ENCODE results near the gene IGF1.

Gene IGF1

GRCh38 chr12:102459314-102459713 lies 21.0 kb downstream of the IGF1 start:
- TF ChIP-seq EZH2phosphoT487 (IDR thresholded peaks at IDR 0.05; ENCODE audit: low read length) (no peak), EZH2 (optimal IDR thresholded peaks at IDR 0.05; ENCODE audit: low read depth, low read length) (no peak)
- TF ChIP-seq, protein P1, sequence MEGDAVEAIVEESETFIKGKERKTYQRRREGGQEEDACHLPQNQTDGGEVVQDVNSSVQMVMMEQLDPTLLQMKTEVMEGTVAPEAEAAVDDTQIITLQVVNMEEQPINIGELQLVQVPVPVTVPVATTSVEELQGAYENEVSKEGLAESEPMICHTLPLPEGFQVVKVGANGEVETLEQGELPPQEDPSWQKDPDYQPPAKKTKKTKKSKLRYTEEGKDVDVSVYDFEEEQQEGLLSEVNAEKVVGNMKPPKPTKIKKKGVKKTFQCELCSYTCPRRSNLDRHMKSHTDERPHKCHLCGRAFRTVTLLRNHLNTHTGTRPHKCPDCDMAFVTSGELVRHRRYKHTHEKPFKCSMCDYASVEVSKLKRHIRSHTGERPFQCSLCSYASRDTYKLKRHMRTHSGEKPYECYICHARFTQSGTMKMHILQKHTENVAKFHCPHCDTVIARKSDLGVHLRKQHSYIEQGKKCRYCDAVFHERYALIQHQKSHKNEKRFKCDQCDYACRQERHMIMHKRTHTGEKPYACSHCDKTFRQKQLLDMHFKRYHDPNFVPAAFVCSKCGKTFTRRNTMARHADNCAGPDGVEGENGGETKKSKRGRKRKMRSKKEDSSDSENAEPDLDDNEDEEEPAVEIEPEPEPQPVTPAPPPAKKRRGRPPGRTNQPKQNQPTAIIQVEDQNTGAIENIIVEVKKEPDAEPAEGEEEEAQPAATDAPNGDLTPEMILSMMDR (IDR thresholded peaks at IDR 0.05; ENCODE audit: low read length), result no peak
- no peaks in the 10 kb centered on the region for H3K9me3 ChIP-seq (replicated peaks; ENCODE audit: insufficient read depth, low read length)
- no peaks in the 10 kb centered on the region for H4K20me1 ChIP-seq (ENCODE audit: insufficient read depth, low read length)
- no peak overlapping the region for H3K27ac ChIP-seq (ENCODE audit: low read length)
- no peaks in the 10 kb centered on the region; the same call in 1 of the 2 replicates for H3K79me2 ChIP-seq (ENCODE audit: low read length)
- no peak overlapping the region for H3K4me2 ChIP-seq (ENCODE audit: low read depth, low read length)
- no peak overlapping the region for H3K4me3 ChIP-seq (ENCODE audit: low read length)
- H3K9ac ChIP-seq (ENCODE audit: low read length), result no peak overlapping the region
- H3K4me1 ChIP-seq (ENCODE audit: low read length), result no peaks in the 10 kb centered on the region
- DNase-seq, result no peak
- H3K27me3 ChIP-seq (replicated peaks; ENCODE audit: insufficient read depth, low read length), result no peaks in the 10 kb centered on the region
- no peak overlapping the region for H2AFZ ChIP-seq (ENCODE audit: low read length)
- no peaks in the 10 kb centered on the region for H3K36me3 ChIP-seq (replicated peaks; ENCODE audit: insufficient read depth, low read length)
- H3K9me2 ChIP-seq (replicated peaks; ENCODE audit: insufficient read depth, low read length), result no peaks in the 10 kb centered on the region
- H3F3A ChIP-seq (ENCODE audit: insufficient read depth, low read length), result no peaks in the 10 kb centered on the region

GRCh38 chr12:102454808-102455760 lies 25.3 kb downstream of the IGF1 start:
- H3K27me3 ChIP-seq (replicated peaks; ENCODE audit: insufficient read depth, low read length), result no peaks in the 10 kb centered on the region
- no peak overlapping the region for H3K27ac ChIP-seq (ENCODE audit: low read length)
- H3K9me3 ChIP-seq (replicated peaks; ENCODE audit: insufficient read depth, low read length), result no peaks in the 10 kb centered on the region
- DNase-seq, result no peak
- H3K9me2 ChIP-seq (replicated peaks; ENCODE audit: insufficient read depth, low read length), result no peaks in the 10 kb centered on the region
- no peak overlapping the region for H3K4me2 ChIP-seq (ENCODE audit: low read depth, low read length)
- H3K9ac ChIP-seq (ENCODE audit: low read length), result no peak overlapping the region
- no peaks in the 10 kb centered on the region for H4K20me1 ChIP-seq (ENCODE audit: insufficient read depth, low read length)
- no peak overlapping the region for H3K4me3 ChIP-seq (ENCODE audit: low read length)
- TF ChIP-seq, protein P1 (IDR thresholded peaks at IDR 0.05; ENCODE audit: low read length), result no peak
- no peak for TF ChIP-seq EZH2phosphoT487 (IDR thresholded peaks at IDR 0.05; ENCODE audit: low read length)
- no peak for TF ChIP-seq EZH2 (optimal IDR thresholded peaks at IDR 0.05; ENCODE audit: low read depth, low read length)
- H3F3A ChIP-seq (ENCODE audit: insufficient read depth, low read length), result no peaks in the 10 kb centered on the region
- no peaks in the 10 kb centered on the region for H3K4me1 ChIP-seq (ENCODE audit: low read length)
- H3K36me3 ChIP-seq (replicated peaks; ENCODE audit: insufficient read depth, low read length), result no peaks in the 10 kb centered on the region
- no peak overlapping the region for H2AFZ ChIP-seq (ENCODE audit: low read length)
- H3K79me2 ChIP-seq (ENCODE audit: low read length), result no peaks in the 10 kb centered on the region; the same call in 1 of the 2 replicates

DNA sequence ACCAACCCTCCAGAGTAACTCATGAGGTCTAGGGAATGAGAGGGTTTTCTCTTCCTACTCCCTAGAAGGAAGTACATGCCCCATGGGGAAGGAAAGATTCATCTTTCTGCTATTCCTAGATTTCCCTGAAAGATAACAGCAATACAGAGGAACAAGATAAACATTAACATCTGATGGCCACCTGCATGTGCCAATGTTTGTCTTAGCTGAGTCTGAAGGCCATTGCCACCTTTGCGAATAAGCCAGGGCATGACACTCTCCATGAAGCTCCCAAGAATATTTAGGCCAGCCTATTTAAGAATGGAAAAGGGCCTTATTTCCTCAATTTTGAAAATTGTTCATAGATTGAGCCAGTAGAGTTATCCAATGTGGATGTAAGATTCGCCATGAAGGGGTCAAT lies 26.0 kb downstream of the IGF1 start:
- no peaks in the 10 kb centered on the region for H3K36me3 ChIP-seq (replicated peaks; ENCODE audit: insufficient read depth, low read length)
- TF ChIP-seq EZH2 (optimal IDR thresholded peaks at IDR 0.05; ENCODE audit: low read depth, low read length) (no peak), EZH2phosphoT487 (IDR thresholded peaks at IDR 0.05; ENCODE audit: low read length) (no peak)
- TF ChIP-seq, protein P1 (IDR thresholded peaks at IDR 0.05; ENCODE audit: low read length), result no peak

More for the DNA sequence above, 26.0 kb downstream of the IGF1 start:
- H3K27ac ChIP-seq (ENCODE audit: low read length), result no peak overlapping the region
- no peaks in the 10 kb centered on the region for H3F3A ChIP-seq (ENCODE audit: insufficient read depth, low read length)
- no peaks in the 10 kb centered on the region for H4K20me1 ChIP-seq (ENCODE audit: insufficient read depth, low read length)
- H3K4me1 ChIP-seq (ENCODE audit: low read length), result no peaks in the 10 kb centered on the region
- H3K4me2 ChIP-seq (ENCODE audit: low read depth, low read length), result no peak overlapping the region
- H2AFZ ChIP-seq (ENCODE audit: low read length), result no peak overlapping the region
- no peaks in the 10 kb centered on the region for H3K27me3 ChIP-seq (replicated peaks; ENCODE audit: insufficient read depth, low read length)
- H3K4me3 ChIP-seq (ENCODE audit: low read length), result no peak overlapping the region
- H3K9me2 ChIP-seq (replicated peaks; ENCODE audit: insufficient read depth, low read length), result no peaks in the 10 kb centered on the region
- H3K9me3 ChIP-seq (replicated peaks; ENCODE audit: insufficient read depth, low read length), result no peaks in the 10 kb centered on the region
- H3K79me2 ChIP-seq (ENCODE audit: low read length), result no peaks in the 10 kb centered on the region; the same call in 1 of the 2 replicates
- no peak overlapping the region for H3K9ac ChIP-seq (ENCODE audit: low read length)
- no peak for DNase-seq

Measured in MM.1S (cell line).